ENCODE measurements around the gene ACACA. TPM values are rescaled to one million over a fixed set of nuclear protein-coding genes. Genes with fewer than 3 reads are reported as not detected.

Gene ACACA
- total and polyA plus RNA-seq, 2 experiments from 2014 or later: 59.6 to 164 TPM

DNA sequence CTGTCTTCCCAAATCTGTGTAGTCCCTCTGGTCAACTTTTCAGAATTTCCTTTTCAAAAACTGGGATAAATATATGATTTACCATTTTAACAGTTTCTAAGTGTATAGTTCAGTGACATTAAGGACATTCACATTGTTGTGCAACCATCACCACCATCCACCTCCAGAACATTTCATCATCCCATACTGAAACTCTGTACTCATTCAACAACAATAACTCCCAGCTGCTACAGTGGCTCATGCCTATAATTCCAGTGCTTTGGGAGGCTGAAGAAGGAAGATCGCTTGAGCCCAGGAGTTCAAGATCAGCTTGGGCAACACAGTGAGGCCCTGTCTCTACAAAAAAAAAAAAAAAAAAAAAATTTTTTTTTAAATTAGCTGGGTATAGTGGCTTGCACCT, 326.9 kb downstream of the ACACA start (continued):
- TF ChIP-seq, protein P1, sequence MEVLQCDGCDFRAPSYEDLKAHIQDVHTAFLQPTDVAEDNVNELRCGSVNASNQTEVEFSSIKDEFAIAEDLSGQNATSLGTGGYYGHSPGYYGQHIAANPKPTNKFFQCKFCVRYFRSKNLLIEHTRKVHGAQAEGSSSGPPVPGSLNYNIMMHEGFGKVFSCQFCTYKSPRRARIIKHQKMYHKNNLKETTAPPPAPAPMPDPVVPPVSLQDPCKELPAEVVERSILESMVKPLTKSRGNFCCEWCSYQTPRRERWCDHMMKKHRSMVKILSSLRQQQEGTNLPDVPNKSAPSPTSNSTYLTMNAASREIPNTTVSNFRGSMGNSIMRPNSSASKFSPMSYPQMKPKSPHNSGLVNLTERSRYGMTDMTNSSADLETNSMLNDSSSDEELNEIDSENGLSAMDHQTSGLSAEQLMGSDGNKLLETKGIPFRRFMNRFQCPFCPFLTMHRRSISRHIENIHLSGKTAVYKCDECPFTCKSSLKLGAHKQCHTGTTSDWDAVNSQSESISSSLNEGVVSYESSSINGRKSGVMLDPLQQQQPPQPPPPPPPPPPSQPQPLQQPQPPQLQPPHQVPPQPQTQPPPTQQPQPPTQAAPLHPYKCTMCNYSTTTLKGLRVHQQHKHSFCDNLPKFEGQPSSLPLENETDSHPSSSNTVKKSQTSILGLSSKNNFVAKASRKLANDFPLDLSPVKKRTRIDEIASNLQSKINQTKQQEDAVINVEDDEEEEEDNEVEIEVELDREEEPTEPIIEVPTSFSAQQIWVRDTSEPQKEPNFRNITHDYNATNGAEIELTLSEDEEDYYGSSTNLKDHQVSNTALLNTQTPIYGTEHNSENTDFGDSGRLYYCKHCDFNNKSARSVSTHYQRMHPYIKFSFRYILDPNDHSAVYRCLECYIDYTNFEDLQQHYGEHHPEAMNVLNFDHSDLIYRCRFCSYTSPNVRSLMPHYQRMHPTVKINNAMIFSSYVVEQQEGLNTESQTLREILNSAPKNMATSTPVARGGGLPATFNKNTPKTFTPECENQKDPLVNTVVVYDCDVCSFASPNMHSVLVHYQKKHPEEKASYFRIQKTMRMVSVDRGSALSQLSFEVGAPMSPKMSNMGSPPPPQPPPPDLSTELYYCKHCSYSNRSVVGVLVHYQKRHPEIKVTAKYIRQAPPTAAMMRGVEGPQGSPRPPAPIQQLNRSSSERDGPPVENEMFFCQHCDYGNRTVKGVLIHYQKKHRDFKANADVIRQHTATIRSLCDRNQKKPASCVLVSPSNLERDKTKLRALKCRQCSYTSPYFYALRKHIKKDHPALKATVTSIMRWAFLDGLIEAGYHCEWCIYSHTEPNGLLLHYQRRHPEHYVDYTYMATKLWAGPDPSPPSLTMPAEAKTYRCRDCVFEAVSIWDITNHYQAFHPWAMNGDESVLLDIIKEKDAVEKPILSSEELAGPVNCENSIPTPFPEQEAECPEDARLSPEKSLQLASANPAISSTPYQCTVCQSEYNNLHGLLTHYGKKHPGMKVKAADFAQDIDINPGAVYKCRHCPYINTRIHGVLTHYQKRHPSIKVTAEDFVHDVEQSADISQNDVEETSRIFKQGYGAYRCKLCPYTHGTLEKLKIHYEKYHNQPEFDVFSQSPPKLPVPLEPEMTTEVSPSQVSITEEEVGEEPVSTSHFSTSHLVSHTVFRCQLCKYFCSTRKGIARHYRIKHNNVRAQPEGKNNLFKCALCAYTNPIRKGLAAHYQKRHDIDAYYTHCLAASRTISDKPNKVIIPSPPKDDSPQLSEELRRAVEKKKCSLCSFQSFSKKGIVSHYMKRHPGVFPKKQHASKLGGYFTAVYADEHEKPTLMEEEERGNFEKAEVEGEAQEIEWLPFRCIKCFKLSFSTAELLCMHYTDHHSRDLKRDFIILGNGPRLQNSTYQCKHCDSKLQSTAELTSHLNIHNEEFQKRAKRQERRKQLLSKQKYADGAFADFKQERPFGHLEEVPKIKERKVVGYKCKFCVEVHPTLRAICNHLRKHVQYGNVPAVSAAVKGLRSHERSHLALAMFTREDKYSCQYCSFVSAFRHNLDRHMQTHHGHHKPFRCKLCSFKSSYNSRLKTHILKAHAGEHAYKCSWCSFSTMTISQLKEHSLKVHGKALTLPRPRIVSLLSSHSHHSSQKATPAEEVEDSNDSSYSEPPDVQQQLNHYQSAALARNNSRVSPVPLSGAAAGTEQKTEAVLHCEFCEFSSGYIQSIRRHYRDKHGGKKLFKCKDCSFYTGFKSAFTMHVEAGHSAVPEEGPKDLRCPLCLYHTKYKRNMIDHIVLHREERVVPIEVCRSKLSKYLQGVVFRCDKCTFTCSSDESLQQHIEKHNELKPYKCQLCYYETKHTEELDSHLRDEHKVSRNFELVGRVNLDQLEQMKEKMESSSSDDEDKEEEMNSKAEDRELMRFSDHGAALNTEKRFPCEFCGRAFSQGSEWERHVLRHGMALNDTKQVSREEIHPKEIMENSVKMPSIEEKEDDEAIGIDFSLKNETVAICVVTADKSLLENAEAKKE (CRISPR knock-in tag; IDR thresholded peaks at IDR 0.05): no peak
- TF ChIP-seq POLR2AphosphoS5 (IDR thresholded peaks at IDR 0.05; ENCODE audit: low read depth): no peak

DNA sequence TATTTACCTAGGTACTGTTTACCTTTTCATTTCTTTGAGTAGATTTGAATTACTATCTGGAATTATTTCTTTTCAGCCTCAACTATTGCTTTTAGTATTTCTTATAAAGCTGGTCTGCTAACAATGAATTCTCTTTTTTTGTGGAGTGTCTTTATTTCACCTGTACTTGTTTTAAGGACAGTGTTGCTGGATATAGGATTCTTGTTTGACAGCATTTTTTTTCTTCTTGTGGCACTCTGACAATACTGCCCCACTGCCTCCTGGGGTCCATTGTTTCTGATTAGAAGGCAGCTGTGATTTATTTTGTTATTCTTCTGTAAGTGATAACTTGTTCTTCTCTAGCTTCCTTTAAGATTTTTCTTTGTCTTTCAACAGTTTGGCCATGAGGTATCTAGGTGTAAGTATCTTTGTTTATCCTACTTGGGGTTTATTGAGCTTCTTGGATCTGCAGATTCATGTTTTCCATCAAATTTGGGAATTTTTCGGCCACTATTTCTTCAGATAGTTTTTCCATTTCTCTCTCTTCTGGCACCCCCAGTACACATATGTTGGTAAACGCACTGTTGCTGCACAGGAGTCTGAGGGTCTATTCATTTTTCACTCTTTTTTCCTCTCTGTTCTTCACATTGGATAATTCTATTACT, 327.4 kb downstream of the ACACA start:
- H3K4me3 Mint-ChIP-seq: no peak overlapping the region
- TF ChIP-seq, protein P2, sequence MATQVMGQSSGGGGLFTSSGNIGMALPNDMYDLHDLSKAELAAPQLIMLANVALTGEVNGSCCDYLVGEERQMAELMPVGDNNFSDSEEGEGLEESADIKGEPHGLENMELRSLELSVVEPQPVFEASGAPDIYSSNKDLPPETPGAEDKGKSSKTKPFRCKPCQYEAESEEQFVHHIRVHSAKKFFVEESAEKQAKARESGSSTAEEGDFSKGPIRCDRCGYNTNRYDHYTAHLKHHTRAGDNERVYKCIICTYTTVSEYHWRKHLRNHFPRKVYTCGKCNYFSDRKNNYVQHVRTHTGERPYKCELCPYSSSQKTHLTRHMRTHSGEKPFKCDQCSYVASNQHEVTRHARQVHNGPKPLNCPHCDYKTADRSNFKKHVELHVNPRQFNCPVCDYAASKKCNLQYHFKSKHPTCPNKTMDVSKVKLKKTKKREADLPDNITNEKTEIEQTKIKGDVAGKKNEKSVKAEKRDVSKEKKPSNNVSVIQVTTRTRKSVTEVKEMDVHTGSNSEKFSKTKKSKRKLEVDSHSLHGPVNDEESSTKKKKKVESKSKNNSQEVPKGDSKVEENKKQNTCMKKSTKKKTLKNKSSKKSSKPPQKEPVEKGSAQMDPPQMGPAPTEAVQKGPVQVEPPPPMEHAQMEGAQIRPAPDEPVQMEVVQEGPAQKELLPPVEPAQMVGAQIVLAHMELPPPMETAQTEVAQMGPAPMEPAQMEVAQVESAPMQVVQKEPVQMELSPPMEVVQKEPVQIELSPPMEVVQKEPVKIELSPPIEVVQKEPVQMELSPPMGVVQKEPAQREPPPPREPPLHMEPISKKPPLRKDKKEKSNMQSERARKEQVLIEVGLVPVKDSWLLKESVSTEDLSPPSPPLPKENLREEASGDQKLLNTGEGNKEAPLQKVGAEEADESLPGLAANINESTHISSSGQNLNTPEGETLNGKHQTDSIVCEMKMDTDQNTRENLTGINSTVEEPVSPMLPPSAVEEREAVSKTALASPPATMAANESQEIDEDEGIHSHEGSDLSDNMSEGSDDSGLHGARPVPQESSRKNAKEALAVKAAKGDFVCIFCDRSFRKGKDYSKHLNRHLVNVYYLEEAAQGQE (IDR thresholded peaks at IDR 0.05; ENCODE audit: unreplicated experiment): no peak
- TF ChIP-seq, protein P3, sequence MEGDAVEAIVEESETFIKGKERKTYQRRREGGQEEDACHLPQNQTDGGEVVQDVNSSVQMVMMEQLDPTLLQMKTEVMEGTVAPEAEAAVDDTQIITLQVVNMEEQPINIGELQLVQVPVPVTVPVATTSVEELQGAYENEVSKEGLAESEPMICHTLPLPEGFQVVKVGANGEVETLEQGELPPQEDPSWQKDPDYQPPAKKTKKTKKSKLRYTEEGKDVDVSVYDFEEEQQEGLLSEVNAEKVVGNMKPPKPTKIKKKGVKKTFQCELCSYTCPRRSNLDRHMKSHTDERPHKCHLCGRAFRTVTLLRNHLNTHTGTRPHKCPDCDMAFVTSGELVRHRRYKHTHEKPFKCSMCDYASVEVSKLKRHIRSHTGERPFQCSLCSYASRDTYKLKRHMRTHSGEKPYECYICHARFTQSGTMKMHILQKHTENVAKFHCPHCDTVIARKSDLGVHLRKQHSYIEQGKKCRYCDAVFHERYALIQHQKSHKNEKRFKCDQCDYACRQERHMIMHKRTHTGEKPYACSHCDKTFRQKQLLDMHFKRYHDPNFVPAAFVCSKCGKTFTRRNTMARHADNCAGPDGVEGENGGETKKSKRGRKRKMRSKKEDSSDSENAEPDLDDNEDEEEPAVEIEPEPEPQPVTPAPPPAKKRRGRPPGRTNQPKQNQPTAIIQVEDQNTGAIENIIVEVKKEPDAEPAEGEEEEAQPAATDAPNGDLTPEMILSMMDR (conservative IDR thresholded peaks at IDR 0.05; ENCODE audit: low read depth in 2 of 2): no peak
- TF ChIP-seq ZNF114 (CRISPR knock-in tag; IDR thresholded peaks at IDR 0.05): no peak
- no peak for TF ChIP-seq STAT1 (IDR thresholded peaks at IDR 0.05; ENCODE audit: unreplicated experiment)
- TF ChIP-seq, protein P4, sequence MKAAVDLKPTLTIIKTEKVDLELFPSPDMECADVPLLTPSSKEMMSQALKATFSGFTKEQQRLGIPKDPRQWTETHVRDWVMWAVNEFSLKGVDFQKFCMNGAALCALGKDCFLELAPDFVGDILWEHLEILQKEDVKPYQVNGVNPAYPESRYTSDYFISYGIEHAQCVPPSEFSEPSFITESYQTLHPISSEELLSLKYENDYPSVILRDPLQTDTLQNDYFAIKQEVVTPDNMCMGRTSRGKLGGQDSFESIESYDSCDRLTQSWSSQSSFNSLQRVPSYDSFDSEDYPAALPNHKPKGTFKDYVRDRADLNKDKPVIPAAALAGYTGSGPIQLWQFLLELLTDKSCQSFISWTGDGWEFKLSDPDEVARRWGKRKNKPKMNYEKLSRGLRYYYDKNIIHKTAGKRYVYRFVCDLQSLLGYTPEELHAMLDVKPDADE (IDR thresholded peaks at IDR 0.05): no peak
- no peak for TF ChIP-seq EZH2phosphoT487 (IDR thresholded peaks at IDR 0.05; ENCODE audit: unreplicated experiment)

More for the DNA sequence above, 327.4 kb downstream of the ACACA start:
- no peaks in the 10 kb centered on the region for H4K20me1 ChIP-seq (replicated peaks; ENCODE audit: insufficient read depth)
- H3K36me3 ChIP-seq (ENCODE audit: insufficient read depth): no peaks in the 10 kb centered on the region
- H3K27me3 ChIP-seq (ENCODE audit: insufficient read depth): no peaks in the 10 kb centered on the region
- H3K4me1 Mint-ChIP-seq: peaks cover 23% of the 10 kb centered on the region
- H3K27me3 Mint-ChIP-seq (ENCODE audit: insufficient read depth, low read depth, poor library complexity): peaks cover 6% of the 10 kb centered on the region
- H3K9me3 Mint-ChIP-seq: peaks cover 10% of the 10 kb centered on the region
- H3K36me3 Mint-ChIP-seq (ENCODE audit: low read depth): peaks cover 17% of the 10 kb centered on the region
- H3K4me3 ChIP-seq: no peak overlapping the region
- no peaks in the 10 kb centered on the region for H3K9me2 ChIP-seq (ENCODE audit: insufficient read depth)
- no peak overlapping the region for H3K4me2 ChIP-seq
- H3F3A ChIP-seq (replicated peaks; ENCODE audit: low read depth): no peaks in the 10 kb centered on the region
- H3K79me2 ChIP-seq (replicated peaks; ENCODE audit: insufficient read depth): no peaks in the 10 kb centered on the region
- H3K27ac Mint-ChIP-seq: no peak overlapping the region
- H2AFZ ChIP-seq: no peak overlapping the region
- no peak overlapping the region for H3K27ac ChIP-seq (ENCODE audit: low read depth)
- ATAC-seq: no peak
- peaks cover 16% of the 10 kb centered on the region for H3K4me1 ChIP-seq (ENCODE audit: insufficient read depth)
- DNase-seq (ENCODE audit: low spot score): no peak

Measured in GM23338 (cell line).